Esophagus squamous epithelium (tissue), 5 donors: Measurements from ENCODE around the gene LAPTM4A. TPM values are rescaled to one million over a fixed set of nuclear protein-coding genes. Genes with fewer than 3 reads are reported as not detected.

Experiments used
- DNase-seq: peaks from one replicate; lab custom pipeline; 2025; lab: John Stamatoyannopoulos, UW
- H3K27ac ChIP-seq, 4 donors: fragments of 200-600 bp; sonication (generic); one replicate each; pipeline ENCODE4 v1.5.1; 2016 to 2019; ENCODE audit warnings: mild to moderate bottlenecking in 1 of 4
- H3K27me3 ChIP-seq, 4 donors: fragments of 200-600 bp; sonication (generic); 1 replicate in 3 of 4; 2 replicates in 1 of 4; pipeline versions ENCODE4 v1.5.1 to v1.6.0; 2017 to 2021; ENCODE audit warnings: antibody characterized with exemption in 1 of 4
- H3K36me3 ChIP-seq, 3 donors: fragments of 200-600 bp; sonication (generic); one replicate each; pipeline ENCODE4 v1.5.1; 2016 to 2019
- H3K4me1 ChIP-seq, 3 donors: fragments of 200-600 bp; sonication (generic); one replicate each; pipeline ENCODE4 v1.5.1; 2017 to 2019
- H3K4me3 ChIP-seq, 4 donors: fragments of 200-600 bp; sonication (generic); 1 replicate in 3 of 4; 2 replicates in 1 of 4; pipeline ENCODE4 v1.5.1; 2016 to 2019; ENCODE audit warnings: mild to moderate bottlenecking in 2 of 4, moderate library complexity in 1 of 4
- H3K9me3 ChIP-seq, 3 donors: fragments of 200-600 bp; sonication (generic); one replicate each; pipeline ENCODE4 v1.5.1; 2016 to 2019
- POLR2A ChIP-seq, 4 donors: fragments of 450-650 bp; IDR thresholded peaks; one replicate each; pipeline ENCODE4 v1.6.1; 2017; ENCODE audit warnings: antibody characterized with exemption in 4 of 4, mild to moderate bottlenecking in 4 of 4, moderate library complexity in 3 of 4
- WGBS, 2 donors: methylation state at CpG; one replicate each; pipeline ENCODE4 v1.1.5; 2018; 5-methylcytosine and 5-hydroxymethylcytosine counted together
- intact Hi-C: fragments of 100-400 bp; cut with DNase I; formaldehyde crosslinking; loops from one replicate; pipeline ENCODE4 v1.15.0; 2022
- total RNA-seq, 4 donors: library from RNA; depleted of rRNA; stranded (reverse); fragments of >200 nt; gene quantifications; one replicate each; pipeline ENCODE4 v1.1.0, GENCODE V29; 2016
- TF ChIP-seq, protein P1 (sequence below), 6 experiments: fragments of 450-650 bp in 4 of 6; fragments of 200-600 bp in 2 of 6; sonication (generic) in 2 of 6; IDR thresholded peaks; one replicate each; pipeline ENCODE4 v1.5.1; 2016 to 2019; ENCODE audit warnings: antibody characterized with exemption in 6 of 6, mild to moderate bottlenecking in 4 of 6, moderate library complexity in 4 of 6
- donor health status: DM: yes; HTN: yes; CAD: no.

The LAPTM4A gene
- total RNA-seq, 4 donors from 2014 or later: 71.0 to 144 (median 98.2) TPM

- intact Hi-C loops: loop anchor here (5.0 kb wide), 1 partner anchor 83 kb away; the partner anchor contains the start of gene MATN3
These were observed 44.0 kb upstream of the LAPTM4A start for GRCh38 chr2:20095469-20095868.

DNA sequence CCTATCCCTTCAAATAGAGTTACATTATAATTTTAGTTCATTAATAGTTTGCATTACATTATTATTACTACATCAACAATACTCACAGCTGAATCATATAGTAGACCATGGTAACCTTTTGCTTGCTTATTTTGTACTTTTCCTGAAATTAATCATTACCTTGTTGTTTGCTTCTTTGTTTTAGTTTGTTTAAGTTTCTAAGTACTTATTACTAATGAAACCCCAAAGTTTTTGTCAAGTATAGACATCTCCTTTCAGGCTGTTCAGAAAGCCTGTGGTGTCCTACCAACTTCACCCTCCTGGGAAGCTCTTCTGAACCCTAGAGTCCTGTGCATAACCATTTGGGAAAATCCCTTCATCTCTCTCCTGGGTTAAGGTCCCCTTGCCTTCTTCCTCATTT is 43.5 kb upstream of the LAPTM4A start:
- intact Hi-C loops: loop anchor here (5.0 kb wide), 1 partner anchor 83 kb away; the partner anchor contains the start of gene MATN3
- peaks cover 18 to 47% (median 23%) of the 10 kb centered on the region in 3 donors for H3K4me1 ChIP-seq
- no peak overlapping the region for H3K4me3 ChIP-seq
- no peak for TF ChIP-seq POLR2A (IDR thresholded peaks at IDR 0.05)
- TF ChIP-seq, protein P1, sequence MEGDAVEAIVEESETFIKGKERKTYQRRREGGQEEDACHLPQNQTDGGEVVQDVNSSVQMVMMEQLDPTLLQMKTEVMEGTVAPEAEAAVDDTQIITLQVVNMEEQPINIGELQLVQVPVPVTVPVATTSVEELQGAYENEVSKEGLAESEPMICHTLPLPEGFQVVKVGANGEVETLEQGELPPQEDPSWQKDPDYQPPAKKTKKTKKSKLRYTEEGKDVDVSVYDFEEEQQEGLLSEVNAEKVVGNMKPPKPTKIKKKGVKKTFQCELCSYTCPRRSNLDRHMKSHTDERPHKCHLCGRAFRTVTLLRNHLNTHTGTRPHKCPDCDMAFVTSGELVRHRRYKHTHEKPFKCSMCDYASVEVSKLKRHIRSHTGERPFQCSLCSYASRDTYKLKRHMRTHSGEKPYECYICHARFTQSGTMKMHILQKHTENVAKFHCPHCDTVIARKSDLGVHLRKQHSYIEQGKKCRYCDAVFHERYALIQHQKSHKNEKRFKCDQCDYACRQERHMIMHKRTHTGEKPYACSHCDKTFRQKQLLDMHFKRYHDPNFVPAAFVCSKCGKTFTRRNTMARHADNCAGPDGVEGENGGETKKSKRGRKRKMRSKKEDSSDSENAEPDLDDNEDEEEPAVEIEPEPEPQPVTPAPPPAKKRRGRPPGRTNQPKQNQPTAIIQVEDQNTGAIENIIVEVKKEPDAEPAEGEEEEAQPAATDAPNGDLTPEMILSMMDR (IDR thresholded peaks at IDR 0.05): no peak
- DNase-seq: no peak
- H3K27ac ChIP-seq: no peak overlapping the region
- H3K27me3 ChIP-seq: no peaks in the 10 kb centered on the region
- no peaks in the 10 kb centered on the region for H3K36me3 ChIP-seq
- H3K9me3 ChIP-seq: no peaks in the 10 kb centered on the region

More at GRCh38 chr2:20095469-20095868, 44.0 kb upstream of the LAPTM4A start:
- Histone ChIP-seq H3K4me1 (peaks cover 18 to 47% (median 23%) of the 10 kb centered on the region in 3 donors), H3K27ac (no peak overlapping the region), H3K4me3 (no peak overlapping the region), H3K27me3 (no peaks in the 10 kb centered on the region), H3K36me3 (no peaks in the 10 kb centered on the region), H3K9me3 (no peaks in the 10 kb centered on the region)
- 48 to 71% methylated on average over 1 of the region's 1 CpG for WGBS, 2 donors
- TF ChIP-seq POLR2A (IDR thresholded peaks at IDR 0.05): no peak
- TF ChIP-seq, protein P1 (IDR thresholded peaks at IDR 0.05): no peak
- no peak for DNase-seq

GRCh38 chr2:20094142-20094755 is 42.8 kb upstream of the LAPTM4A start:
- WGBS, 2 donors: 73 to 92% methylated on average over 3 of the region's 5 CpGs

GRCh38 chr2:20093263-20094141 is 42.1 kb upstream of the LAPTM4A start:
- 38 to 42% methylated on average over 6 to 7 of the region's 11 CpGs for WGBS, 2 donors
- peak overlapping the region in 2 of 4 donors; percentile 19 to 23 for H3K27ac ChIP-seq
- no peak for DNase-seq

More at GRCh38 chr2:20094142-20094755, 42.8 kb upstream of the LAPTM4A start:
- DNase-seq: no peak
- Histone ChIP-seq H3K4me1 (peaks cover 18 to 47% (median 23%) of the 10 kb centered on the region in 3 donors), H3K9me3 (no peaks in the 10 kb centered on the region), H3K4me3 (no peak overlapping the region), H3K27ac (no peak overlapping the region), H3K36me3 (no peaks in the 10 kb centered on the region), H3K27me3 (no peaks in the 10 kb centered on the region)
- TF ChIP-seq POLR2A (IDR thresholded peaks at IDR 0.05): no peak
- TF ChIP-seq, protein P1 (IDR thresholded peaks at IDR 0.05): no peak
- intact Hi-C loops: no loop called here

More at GRCh38 chr2:20093263-20094141, 42.1 kb upstream of the LAPTM4A start:
- H3K27me3 ChIP-seq: no peaks in the 10 kb centered on the region
- intact Hi-C loops: no loop called here
- H3K9me3 ChIP-seq: no peaks in the 10 kb centered on the region
- H3K4me1 ChIP-seq: peaks cover 18 to 46% (median 23%) of the 10 kb centered on the region in 3 donors
- H3K36me3 ChIP-seq: no peaks in the 10 kb centered on the region
- no peak overlapping the region for H3K4me3 ChIP-seq
- TF ChIP-seq POLR2A (IDR thresholded peaks at IDR 0.05): no peak
- TF ChIP-seq, protein P1 (IDR thresholded peaks at IDR 0.05): peak in 5 of 6 experiments; percentile 39 to 69 (median 44)
